ENCODE results near the gene C1orf105. TPM values are rescaled to one million over a fixed set of nuclear protein-coding genes. Genes with fewer than 3 reads are reported as not detected.

C1orf105 gene
- polyA plus RNA-seq, 1 of the 3 experiments (the other 2 are of a cell fraction) = not detected

GRCh38 chr1:172388490-172388889, 32.0 kb upstream of the C1orf105 start:
- H4K20me1 ChIP-seq (ENCODE audit: insufficient read depth) = no peaks in the 10 kb centered on the region
- 92% methylated on average over 8 of the region's 8 CpGs for WGBS (ENCODE audit: low lambda C conversion rate)
- CTCF ChIA-PET = no interaction called here

GRCh38 chr1:172390301-172390682, 30.2 kb upstream of the C1orf105 start:
- TF ChIP-seq GATA2 (CRISPR knock-in tag; IDR thresholded peaks at IDR 0.05) (no peak), EP300 (IDR thresholded peaks at IDR 0.05; ENCODE audit: borderline replicate concordance in 1 of 2, low read depth in 1 of 2, low read length in 1 of 2) (no peak)
- DNase-seq = no peak
- ChIA-PET CTCF (interaction anchor here (0.6 to 1.4 kb wide), 3 partner anchors 9 to 1117 kb away, joined by 3 to 6 read pairs (median 4); no protein-coding TSS in a partner anchor), POLR2A (no interaction called here)
- no peaks in the 10 kb centered on the region for H3K9me3 ChIP-seq
- no peaks in the 10 kb centered on the region for H3K27me3 ChIP-seq (ENCODE audit: insufficient read depth)
- H3K9ac ChIP-seq = no peak overlapping the region
- H2AFZ ChIP-seq (ENCODE audit: low read depth) = no peak overlapping the region
- H3K36me3 ChIP-seq (replicated peaks in 1 of 2; ENCODE audit: control insufficient read depth in 1 of 2, insufficient read depth in 2 of 2, low read length in 1 of 2) = peaks cover 0 to 5% of the 10 kb centered on the region in 2 experiments
- peak overlapping the region in 1 of 2 experiments; percentile 94; a peak in 1 of 4 replicates for H3K27ac ChIP-seq (ENCODE audit: low read depth in 2 of 2, low read length in 1 of 2)
- H4K20me1 ChIP-seq (ENCODE audit: insufficient read depth) = no peaks in the 10 kb centered on the region
- H3K4me2 ChIP-seq = no peak overlapping the region
- no peaks in the 10 kb centered on the region for H3K79me2 ChIP-seq (ENCODE audit: insufficient read depth)
- peaks cover 4 to 23% of the 10 kb centered on the region in 2 experiments; a peak in 3 of 4 replicates for H3K4me1 ChIP-seq (ENCODE audit: control insufficient read depth in 1 of 2, insufficient read depth in 2 of 2, low read depth in 1 of 2, low read length in 1 of 2)
- no peaks in the 10 kb centered on the region for H3F3A ChIP-seq (replicated peaks; ENCODE audit: insufficient read depth)
- no peaks in the 10 kb centered on the region for H3K9me2 ChIP-seq
- H3K4me3 ChIP-seq (ENCODE audit: low read depth in 2 of 2, low read length in 1 of 2) = no peak overlapping the region
- 74% methylated on average over 3 of the region's 3 CpGs for WGBS (ENCODE audit: low lambda C conversion rate)

More at GRCh38 chr1:172388490-172388889, 32.0 kb upstream of the C1orf105 start:
- Histone ChIP-seq H3K9me3 (no peaks in the 10 kb centered on the region), H3K27ac (ENCODE audit: low read depth in 2 of 2, low read length in 1 of 2) (no peak overlapping the region), H3F3A (replicated peaks; ENCODE audit: insufficient read depth) (no peaks in the 10 kb centered on the region), H3K27me3 (ENCODE audit: insufficient read depth) (no peaks in the 10 kb centered on the region), H3K9me2 (no peaks in the 10 kb centered on the region), H3K4me2 (no peak overlapping the region), H3K36me3 (replicated peaks in 1 of 2; ENCODE audit: control insufficient read depth in 1 of 2, insufficient read depth in 2 of 2, low read length in 1 of 2) (peaks cover 0 to 6% of the 10 kb centered on the region in 2 experiments), H2AFZ (ENCODE audit: low read depth) (no peak overlapping the region), H3K4me1 (ENCODE audit: control insufficient read depth in 1 of 2, insufficient read depth in 2 of 2, low read depth in 1 of 2, low read length in 1 of 2) (peaks cover 8 to 15% of the 10 kb centered on the region in 2 experiments; a peak in 3 of 4 replicates), H3K9ac (no peak overlapping the region), H3K4me3 (ENCODE audit: low read depth in 2 of 2, low read length in 1 of 2) (no peak overlapping the region), H3K79me2 (ENCODE audit: insufficient read depth) (no peaks in the 10 kb centered on the region)
- no peak for DNase-seq
- POLR2A ChIA-PET = no interaction called here
- TF ChIP-seq NFIC (IDR thresholded peaks at IDR 0.05; ENCODE audit: borderline replicate concordance) (no peak), JUND (IDR thresholded peaks at IDR 0.05) (no peak), NRF1 (IDR thresholded peaks at IDR 0.05; ENCODE audit: low read depth, low read length) (no peak), SMC3 (IDR thresholded peaks at IDR 0.05; ENCODE audit: low read depth, low read length) (no peak), FOXM1 (IDR thresholded peaks at IDR 0.05; ENCODE audit: low read depth) (no peak), FOXJ3 (CRISPR knock-in tag; IDR thresholded peaks at IDR 0.05) (no peak)

- no peak for TF ChIP-seq CTCF (IDR thresholded peaks at IDR 0.05)
- peak overlapping the region in 1 of 2 experiments; percentile 94; a peak in 2 of 4 replicates for H3K27ac ChIP-seq (ENCODE audit: low read depth in 2 of 2, low read length in 1 of 2)
- POLR2A ChIA-PET = no interaction called here
- no peak overlapping the region for H3K4me3 ChIP-seq (ENCODE audit: low read depth in 2 of 2, low read length in 1 of 2)
- H3K36me3 ChIP-seq (replicated peaks in 1 of 2; ENCODE audit: control insufficient read depth in 1 of 2, insufficient read depth in 2 of 2, low read length in 1 of 2) = no peaks in the 10 kb centered on the region
- H3K9me2 ChIP-seq = no peaks in the 10 kb centered on the region
- CTCF ChIA-PET = interaction anchor here (0.6 to 1.4 kb wide), 3 partner anchors 9 to 1117 kb away, joined by 3 to 4 read pairs (median 3); no protein-coding TSS in a partner anchor
- no peaks in the 10 kb centered on the region for H3K9me3 ChIP-seq
- H3K4me1 ChIP-seq (ENCODE audit: control insufficient read depth in 1 of 2, insufficient read depth in 2 of 2, low read depth in 1 of 2, low read length in 1 of 2) = peaks cover 4 to 23% of the 10 kb centered on the region in 2 experiments; a peak in 3 of 4 replicates
- WGBS (ENCODE audit: low lambda C conversion rate) = 91% methylated on average over 9 of the region's 9 CpGs
- H3F3A ChIP-seq (replicated peaks; ENCODE audit: insufficient read depth) = no peaks in the 10 kb centered on the region
- no peak for DNase-seq
- no peaks in the 10 kb centered on the region for H3K27me3 ChIP-seq (ENCODE audit: insufficient read depth)
- no peaks in the 10 kb centered on the region for H3K79me2 ChIP-seq (ENCODE audit: insufficient read depth)
- no peaks in the 10 kb centered on the region for H4K20me1 ChIP-seq (ENCODE audit: insufficient read depth)
- no peak overlapping the region for H3K4me2 ChIP-seq
- no peak overlapping the region for H3K9ac ChIP-seq
- H2AFZ ChIP-seq (ENCODE audit: low read depth) = no peak overlapping the region
These were observed 29.6 kb upstream of the C1orf105 start for GRCh38 chr1:172390683-172391551.

Data from SK-N-SH (cell line).